Measurements from ENCODE around the gene MXRA5. TPM values are rescaled to one million over a fixed set of nuclear protein-coding genes. Genes with fewer than 3 reads are reported as not detected.

MXRA5 gene
- total and polyA plus RNA-seq, 2 of the 8 experiments (the other 6 are each of a cell fraction or from before 2014, with no cell fraction given) = 0.56 to 1.7 TPM

DNA sequence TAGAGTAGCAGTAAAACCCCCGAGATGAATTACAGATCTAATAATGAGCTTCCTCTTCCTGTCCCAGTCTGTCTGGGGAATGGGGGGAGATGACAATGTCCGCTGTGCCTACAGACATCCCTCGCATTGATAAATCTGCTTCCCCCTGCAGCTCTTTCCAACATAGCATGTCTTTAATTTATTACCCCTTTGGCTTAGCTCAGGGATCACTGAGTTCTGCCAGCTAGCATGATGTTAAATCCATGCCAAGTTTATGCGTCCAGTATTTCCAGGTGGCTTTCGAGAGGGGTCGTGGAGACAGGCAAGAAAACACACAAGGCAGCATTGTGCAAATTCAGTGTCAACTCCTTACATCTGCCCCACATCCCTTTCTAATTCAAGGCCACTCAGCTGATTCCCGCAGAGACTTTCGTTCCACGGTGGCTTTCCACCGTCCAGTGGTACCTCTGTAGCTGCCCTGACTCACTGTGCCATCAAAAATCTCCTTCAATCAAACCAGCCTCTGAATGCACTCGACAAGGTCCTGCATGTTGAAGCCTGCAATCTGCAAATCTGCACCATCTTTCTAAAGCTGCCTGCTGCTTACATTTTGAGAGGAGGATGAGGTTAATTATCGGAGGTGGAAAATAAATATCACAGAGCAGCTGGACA is 75.1 kb downstream of the MXRA5 start (continued):
- TF ChIP-seq, protein P1, sequence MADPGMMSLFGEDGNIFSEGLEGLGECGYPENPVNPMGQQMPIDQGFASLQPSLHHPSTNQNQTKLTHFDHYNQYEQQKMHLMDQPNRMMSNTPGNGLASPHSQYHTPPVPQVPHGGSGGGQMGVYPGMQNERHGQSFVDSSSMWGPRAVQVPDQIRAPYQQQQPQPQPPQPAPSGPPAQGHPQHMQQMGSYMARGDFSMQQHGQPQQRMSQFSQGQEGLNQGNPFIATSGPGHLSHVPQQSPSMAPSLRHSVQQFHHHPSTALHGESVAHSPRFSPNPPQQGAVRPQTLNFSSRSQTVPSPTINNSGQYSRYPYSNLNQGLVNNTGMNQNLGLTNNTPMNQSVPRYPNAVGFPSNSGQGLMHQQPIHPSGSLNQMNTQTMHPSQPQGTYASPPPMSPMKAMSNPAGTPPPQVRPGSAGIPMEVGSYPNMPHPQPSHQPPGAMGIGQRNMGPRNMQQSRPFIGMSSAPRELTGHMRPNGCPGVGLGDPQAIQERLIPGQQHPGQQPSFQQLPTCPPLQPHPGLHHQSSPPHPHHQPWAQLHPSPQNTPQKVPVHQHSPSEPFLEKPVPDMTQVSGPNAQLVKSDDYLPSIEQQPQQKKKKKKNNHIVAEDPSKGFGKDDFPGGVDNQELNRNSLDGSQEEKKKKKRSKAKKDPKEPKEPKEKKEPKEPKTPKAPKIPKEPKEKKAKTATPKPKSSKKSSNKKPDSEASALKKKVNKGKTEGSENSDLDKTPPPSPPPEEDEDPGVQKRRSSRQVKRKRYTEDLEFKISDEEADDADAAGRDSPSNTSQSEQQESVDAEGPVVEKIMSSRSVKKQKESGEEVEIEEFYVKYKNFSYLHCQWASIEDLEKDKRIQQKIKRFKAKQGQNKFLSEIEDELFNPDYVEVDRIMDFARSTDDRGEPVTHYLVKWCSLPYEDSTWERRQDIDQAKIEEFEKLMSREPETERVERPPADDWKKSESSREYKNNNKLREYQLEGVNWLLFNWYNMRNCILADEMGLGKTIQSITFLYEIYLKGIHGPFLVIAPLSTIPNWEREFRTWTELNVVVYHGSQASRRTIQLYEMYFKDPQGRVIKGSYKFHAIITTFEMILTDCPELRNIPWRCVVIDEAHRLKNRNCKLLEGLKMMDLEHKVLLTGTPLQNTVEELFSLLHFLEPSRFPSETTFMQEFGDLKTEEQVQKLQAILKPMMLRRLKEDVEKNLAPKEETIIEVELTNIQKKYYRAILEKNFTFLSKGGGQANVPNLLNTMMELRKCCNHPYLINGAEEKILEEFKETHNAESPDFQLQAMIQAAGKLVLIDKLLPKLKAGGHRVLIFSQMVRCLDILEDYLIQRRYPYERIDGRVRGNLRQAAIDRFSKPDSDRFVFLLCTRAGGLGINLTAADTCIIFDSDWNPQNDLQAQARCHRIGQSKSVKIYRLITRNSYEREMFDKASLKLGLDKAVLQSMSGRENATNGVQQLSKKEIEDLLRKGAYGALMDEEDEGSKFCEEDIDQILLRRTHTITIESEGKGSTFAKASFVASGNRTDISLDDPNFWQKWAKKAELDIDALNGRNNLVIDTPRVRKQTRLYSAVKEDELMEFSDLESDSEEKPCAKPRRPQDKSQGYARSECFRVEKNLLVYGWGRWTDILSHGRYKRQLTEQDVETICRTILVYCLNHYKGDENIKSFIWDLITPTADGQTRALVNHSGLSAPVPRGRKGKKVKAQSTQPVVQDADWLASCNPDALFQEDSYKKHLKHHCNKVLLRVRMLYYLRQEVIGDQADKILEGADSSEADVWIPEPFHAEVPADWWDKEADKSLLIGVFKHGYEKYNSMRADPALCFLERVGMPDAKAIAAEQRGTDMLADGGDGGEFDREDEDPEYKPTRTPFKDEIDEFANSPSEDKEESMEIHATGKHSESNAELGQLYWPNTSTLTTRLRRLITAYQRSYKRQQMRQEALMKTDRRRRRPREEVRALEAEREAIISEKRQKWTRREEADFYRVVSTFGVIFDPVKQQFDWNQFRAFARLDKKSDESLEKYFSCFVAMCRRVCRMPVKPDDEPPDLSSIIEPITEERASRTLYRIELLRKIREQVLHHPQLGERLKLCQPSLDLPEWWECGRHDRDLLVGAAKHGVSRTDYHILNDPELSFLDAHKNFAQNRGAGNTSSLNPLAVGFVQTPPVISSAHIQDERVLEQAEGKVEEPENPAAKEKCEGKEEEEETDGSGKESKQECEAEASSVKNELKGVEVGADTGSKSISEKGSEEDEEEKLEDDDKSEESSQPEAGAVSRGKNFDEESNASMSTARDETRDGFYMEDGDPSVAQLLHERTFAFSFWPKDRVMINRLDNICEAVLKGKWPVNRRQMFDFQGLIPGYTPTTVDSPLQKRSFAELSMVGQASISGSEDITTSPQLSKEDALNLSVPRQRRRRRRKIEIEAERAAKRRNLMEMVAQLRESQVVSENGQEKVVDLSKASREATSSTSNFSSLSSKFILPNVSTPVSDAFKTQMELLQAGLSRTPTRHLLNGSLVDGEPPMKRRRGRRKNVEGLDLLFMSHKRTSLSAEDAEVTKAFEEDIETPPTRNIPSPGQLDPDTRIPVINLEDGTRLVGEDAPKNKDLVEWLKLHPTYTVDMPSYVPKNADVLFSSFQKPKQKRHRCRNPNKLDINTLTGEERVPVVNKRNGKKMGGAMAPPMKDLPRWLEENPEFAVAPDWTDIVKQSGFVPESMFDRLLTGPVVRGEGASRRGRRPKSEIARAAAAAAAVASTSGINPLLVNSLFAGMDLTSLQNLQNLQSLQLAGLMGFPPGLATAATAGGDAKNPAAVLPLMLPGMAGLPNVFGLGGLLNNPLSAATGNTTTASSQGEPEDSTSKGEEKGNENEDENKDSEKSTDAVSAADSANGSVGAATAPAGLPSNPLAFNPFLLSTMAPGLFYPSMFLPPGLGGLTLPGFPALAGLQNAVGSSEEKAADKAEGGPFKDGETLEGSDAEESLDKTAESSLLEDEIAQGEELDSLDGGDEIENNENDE (IDR thresholded peaks at IDR 0.05; ENCODE audit: insufficient replicate concordance, low read length) = no peak
- TF ChIP-seq HDAC6 (IDR thresholded peaks at IDR 0.05; ENCODE audit: low read depth, low read length) = no peak
- no peak for TF ChIP-seq POLR2AphosphoS5 (IDR thresholded peaks at IDR 0.05; ENCODE audit: low read depth, low read length)
- no peak for TF ChIP-seq ASH2L (IDR thresholded peaks at IDR 0.05; ENCODE audit: low read length)
- no peak for TF ChIP-seq JUND (IDR thresholded peaks at IDR 0.05; ENCODE audit: low read length)
- no peak for TF ChIP-seq PHF8 (conservative IDR thresholded peaks at IDR 0.05; ENCODE audit: low read depth, low read length)
- TF ChIP-seq GTF2F1 (IDR thresholded peaks at IDR 0.05; ENCODE audit: borderline replicate concordance, low read depth, low read length) = no peak
- no peak for TF ChIP-seq TCF12 (IDR thresholded peaks at IDR 0.05; ENCODE audit: low read depth, low read length)
- no peak for TF ChIP-seq TAF7 (optimal IDR thresholded peaks at IDR 0.05; ENCODE audit: borderline replicate concordance, low read depth, low read length)
- no peak for TF ChIP-seq CEBPB (IDR thresholded peaks at IDR 0.05; ENCODE audit: low read depth, low read length)
- TF ChIP-seq HDAC2 (IDR thresholded peaks at IDR 0.05; ENCODE audit: borderline replicate concordance in 1 of 2, low read depth in 2 of 2, low read length in 2 of 2) = no peak
